AG08396 (cell line): Measurements from ENCODE around the gene MOBP.
"Not testable (repeated sequence)": the region's sequence is repeated elsewhere in the genome, so short reads cannot be mapped to it uniquely, and the experiment has no call there.

Experiments used
- DNase-seq: peaks from one replicate; pipeline ENCODE4 v3.0.0; 2012; ENCODE audit warnings: low spot score, mixed read lengths

Gene MOBP, protein sequence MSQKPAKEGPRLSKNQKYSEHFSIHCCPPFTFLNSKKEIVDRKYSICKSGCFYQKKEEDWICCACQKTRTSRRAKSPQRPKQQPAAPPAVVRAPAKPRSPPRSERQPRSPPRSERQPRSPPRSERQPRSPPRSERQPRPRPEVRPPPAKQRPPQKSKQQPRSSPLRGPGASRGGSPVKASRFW

DNA sequence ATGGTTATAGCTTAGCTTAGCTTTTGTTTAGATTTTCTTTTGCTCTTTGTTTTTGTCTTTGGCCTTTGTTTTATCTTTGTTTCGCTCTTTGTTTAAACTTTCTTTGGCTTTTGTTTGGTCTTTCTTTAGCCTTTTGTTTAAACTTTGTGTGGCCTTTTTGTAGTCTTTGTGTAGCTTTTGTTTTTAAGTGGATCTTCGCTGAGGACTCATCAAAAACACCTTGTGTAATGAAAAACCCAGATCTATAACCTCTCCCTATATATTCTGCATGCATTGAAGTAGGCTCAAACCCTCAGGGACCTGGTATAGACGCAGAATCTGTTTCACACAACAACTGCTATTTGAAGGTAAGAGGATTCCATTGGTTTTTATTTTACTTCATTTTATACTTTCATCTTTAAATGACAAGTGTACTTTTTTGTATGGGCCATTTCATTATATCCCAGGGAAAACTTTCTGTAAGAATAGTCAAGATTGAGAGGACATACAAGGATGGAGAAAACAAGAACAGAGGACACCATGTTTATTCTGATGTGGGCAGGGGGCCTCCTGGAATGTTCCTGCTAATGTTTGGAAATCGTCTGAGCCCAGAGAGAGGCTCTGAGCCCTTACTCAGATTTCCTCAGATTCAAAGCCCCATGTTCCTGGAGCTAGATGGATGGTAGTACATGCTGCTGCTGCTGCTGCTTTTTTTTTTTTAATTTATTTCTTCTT is at the start of gene MOBP:
MOBP (plus strand) TSS at position 287 of the 714 bp plus-strand sequence. CDS start 34,390 bp downstream, outside the sequence.
- DNase-seq = no peak

DNA sequence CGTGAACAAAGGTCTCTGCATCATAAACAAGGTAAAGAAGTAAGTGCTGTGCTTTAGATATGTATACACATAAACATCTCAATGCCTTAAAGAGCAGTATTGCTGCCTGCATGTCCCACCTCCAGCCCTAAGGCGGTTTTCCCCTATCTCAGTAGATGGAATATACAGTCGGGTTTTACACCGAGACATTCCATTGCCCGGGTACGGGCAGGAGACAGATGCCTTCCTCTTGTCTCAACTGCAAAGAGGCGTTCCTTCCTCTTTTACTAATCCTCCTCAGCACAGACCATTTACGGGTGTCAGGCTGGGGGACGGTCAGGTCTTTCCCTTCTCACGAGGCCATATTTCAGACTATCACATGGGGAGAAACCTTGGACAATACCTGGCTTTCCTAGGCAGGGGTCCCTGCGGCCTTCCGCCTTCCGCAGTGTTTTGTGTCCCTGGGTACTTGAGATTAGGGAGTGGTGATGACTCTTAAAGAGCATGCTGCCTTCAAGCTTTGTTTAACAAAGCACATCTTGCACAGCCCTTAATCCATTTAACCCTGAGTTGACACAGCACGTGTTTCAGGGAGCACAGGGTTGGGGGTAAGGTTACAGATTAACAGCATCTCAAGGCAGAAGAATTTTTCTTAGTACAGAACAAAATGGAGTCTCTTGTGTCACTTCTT is 48.8 kb upstream of the MOBP start:
- DNase-seq = not testable (repeated sequence)

DNA sequence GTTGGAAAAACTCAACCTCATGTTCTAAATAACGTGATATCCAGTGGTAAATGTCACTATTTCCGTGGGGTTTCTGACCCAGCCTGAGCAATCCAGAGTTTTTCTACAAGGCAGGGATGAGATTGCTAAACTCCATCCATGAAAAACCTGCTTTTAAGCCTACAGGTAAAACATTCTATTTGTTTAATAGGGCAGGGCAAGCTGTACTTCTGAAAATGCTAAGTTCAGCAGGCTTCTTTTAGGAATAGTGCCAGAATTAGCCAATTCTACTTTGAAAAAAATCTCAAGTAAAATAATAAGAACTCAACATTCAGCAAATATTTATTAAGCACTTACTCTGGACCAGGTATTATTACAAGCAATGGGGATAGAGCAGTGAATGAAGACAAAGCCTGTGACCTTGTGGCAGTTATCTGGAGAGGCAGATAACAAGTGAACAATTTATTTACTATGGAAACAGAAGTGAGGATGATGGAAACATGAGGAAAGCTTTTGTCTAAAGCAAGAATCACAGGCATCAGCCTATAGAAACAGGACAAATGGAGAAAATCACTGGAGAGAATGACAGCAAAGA is 47.7 kb upstream of the MOBP start:
- no peak for DNase-seq

DNA sequence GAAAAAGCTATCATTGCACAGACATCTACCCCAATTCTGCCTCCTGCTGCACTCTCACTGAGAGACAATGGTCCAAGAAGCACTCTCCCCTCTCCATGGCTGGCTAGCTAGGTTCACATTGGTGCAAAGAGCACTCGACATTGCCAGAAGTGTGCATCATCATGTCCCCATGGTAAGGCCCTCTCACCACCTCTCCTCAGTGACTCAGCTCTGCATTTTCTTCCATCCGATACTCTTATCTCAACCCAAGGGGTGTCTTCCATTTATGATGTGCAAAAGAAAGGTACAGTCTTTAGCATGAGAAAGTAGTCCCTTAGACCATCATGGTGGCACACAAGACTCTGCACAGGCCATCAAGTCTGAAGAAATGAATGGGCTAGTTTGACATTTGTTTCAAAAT is 46.9 kb upstream of the MOBP start:
- DNase-seq = no peak

DNA sequence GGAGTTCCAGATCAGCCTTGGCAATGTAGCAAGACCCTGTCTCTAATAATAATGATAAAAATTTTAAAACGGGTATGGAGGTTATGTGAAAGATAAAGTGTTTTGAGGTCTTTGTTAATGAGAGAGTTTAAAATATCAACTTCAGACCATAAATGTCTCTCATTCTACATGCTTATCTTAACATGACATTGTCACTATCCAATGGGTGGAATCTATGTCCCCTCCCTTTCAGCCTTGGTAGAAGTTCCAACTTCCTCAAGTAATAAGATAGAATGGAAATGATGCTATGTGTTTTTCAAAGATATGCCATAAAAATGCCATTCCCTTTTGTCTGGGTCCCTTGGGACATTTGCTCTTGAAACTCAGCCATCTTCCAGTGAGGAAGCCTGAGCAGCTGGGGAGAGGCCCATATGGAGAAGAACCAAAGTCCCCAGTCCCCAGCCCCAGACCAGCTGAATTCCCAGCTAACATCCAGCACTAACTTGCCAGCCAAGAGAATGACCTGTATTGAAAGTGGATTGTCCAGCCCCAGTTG is 44.0 kb upstream of the MOBP start:
- DNase-seq = no peak

DNA sequence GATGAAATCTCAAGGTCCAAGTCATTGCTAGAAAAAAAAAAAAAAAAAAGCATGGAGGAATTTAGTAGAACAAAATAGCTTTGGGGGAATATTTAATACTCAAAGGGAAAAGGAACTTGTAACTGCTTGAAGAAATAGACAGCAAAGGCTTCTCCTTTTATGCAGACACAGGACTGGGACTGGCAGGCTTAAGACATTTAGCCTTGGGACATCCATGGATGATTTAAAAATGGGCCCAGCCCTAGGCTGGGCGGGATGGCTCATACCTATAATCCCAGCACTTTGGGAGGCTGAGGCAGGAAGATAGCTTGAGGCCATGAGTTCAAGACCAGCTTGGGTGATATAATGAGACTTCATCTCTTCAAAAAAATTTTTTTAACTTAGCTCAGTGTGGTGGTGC is 41.2 kb upstream of the MOBP start:
- DNase-seq = no peak

DNA sequence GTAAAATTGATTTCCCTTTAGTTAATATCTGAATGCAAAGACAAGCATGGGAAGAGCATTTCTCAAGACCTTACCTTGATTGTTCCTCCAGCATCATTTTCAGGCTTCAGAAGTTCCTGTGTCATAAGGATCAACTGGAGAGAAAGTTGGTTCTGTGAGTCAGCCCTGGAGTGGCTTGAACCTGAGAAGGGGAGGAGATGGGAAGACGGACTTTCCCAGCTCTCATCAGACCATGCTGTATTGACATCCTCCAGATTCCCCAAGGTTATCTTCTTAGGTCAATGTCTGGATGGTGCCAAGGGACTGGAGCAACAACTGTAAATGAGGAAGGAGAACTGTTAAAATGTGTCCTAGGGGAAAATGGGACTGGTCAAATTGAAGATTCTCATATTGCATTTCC is 40.0 kb upstream of the MOBP start:
- DNase-seq = no peak

DNA sequence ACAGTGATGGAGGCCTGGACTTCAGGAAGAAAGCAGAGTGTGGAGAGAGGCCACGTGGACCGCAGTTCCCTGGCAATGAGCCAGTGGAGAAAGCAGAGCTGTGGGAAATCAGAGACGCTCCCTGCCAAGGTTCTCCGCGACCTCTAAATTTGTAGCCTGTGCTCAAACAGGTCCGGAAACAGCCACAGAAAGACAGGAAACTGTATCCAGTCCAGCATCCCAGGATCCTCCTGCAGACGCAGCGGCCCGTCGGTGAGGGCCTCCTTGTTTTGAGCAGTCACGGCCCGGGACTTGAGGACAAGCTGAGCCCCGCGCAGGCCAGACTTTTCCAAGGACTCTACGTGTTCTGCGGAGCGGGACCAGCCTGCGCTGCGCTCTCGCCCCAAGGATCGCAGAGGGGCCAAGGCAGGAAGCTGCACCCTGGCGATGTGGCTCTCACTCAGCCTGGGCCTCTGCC is 38.7 kb upstream of the MOBP start:
- DNase-seq = no peak

DNA sequence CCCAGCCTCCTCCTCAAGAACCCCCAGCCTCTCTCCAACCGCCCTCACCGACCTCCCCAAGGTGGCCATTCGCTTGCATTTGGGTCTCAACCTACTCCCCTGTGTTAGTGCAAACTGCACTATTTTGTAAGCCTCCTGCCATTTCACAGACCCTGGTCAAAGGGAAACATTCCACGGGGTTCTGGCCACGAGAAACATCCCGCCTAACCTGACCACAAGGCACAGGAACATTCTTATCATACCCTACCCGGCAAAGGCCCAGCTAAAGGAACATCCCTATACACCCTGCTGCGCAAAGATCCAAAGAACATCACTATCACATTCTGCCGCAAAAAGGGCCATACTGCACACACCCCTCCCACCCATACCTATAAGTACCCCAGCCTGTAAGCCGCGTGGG is 38.0 kb upstream of the MOBP start:
- no peak for DNase-seq

DNA sequence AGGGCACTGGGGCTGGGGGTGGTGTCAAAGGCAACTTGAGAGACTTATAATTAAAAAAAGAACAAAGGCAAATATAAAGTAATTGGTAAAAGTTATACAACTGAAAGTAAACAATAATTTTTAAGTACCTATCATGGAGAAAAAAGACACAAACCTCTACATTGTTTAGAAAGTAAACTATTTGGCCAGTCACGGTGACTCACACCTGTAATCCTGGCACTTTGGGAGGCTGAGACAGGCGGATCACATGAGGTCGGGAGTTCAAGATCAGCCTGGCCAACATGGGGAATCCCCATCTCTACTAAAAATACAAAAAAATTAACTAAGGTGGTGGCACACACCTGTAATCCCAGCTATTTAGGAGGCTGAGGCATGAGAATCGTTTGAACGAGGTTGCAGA is 35.1 kb upstream of the MOBP start:
- DNase-seq = no peak

DNA sequence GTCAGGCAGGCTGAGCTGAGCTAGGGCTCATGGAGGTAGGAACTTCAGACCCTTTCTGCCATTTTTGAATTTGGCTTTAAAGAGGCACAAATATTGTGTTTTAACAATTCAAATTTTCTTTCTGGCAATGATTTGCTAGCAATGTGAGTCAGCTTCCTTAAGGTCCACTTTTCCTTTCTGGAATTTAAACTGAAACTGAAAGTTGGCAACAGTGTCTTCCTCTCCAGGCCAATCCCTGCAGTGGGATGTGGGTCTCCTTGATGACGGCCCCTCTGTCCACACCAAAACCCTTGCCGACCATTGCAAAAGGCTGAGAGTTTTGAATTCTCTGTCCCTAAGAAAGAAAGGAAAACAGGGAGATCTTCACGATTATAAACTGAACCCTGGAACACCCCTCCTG is 33.8 kb upstream of the MOBP start:
- DNase-seq = peak; percentile 64

DNA sequence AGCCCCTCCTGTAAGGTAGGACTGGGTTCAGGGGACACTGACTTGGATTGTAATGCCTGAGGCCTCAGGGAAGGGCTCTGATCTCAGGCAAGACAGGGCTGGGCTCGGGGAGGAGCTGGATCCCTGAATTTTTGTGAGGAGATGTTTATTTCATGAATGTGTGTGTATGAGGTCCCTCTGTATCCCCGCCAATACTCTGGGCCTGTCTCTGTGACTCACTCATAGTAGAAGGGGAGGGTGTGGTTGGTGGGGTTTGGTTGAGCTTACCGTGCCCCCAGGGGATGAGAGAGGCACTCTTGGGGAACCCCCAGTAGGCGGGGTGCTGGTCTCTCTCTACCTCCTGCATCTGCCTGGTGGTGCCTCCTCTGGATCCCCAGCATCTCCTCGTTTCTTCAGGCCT is 32.9 kb upstream of the MOBP start:
- peak; percentile 30 for DNase-seq

DNA sequence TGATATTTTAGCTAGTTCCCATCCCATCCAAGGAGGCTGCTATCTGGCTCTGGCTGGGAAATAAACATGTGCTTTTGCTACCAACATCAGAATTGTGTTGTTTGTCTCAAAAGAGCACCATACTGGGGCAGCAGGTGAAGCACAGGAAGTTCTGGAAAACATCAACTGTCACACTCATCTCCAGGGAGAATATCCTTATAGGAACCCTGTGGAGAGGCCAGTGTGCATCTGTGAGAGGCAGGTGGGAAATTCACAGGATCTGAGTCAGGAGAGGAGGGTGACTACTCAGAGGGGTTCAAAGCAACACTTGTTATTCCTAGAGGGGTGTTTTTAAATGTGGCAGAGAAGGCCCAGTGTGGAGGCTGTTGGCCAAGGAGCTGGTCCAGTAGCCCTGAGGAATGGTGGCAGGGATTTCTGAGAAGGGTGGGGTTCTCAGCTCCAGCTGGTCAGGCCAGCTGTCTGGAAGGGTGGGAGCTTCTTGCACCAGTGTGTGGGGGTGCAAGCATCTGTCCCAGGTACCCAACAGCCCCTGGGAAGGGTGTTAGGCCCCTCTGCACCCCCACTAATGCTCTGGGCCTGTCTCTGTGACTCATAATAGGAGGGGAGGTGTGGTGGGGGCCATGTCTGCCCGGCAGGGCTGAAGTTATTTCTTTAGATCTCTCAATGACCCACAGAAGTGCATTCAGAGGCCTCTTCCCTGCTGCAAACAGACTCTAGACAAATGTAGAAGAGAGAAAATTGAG is 32.3 kb upstream of the MOBP start:
- DNase-seq = no peak

DNA sequence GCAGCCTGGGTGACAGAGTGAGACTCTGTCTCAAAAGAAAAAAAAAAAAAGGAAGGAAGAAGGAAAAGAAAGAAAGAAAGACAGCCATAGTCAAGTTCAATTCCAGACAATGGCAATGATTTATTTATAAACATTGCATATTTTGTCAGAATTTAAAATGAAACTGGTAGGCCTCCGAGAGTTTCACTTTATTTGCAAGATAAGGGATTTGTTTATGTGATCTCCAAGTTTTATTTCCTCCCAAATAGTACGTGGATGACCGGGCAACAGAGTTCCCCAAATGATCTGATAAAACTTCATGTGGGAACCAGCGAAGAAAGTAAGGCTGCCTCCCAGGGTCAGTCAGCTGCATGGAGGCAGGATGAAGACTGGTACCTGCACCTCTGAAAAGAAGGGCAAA is 28.6 kb upstream of the MOBP start:
- no peak for DNase-seq

DNA sequence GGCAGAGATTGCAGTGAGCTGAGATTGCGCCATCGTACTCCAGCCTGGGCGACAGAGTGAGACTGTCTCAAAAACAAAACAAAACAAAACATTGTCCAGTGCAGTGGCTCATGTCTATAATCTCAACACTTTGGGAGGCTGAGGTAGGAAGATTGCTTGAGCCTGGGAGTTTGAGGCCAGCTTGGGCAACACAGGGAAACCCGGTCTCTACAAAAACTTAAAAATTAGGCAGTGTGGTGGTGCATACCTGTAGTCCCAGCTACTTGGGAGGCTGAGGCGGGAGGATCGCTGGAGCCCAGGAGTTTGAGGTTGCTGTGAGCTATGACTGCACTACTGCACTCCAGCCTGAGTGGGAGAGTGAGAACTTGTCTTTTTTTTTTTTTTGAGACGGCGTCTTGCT is 27.2 kb upstream of the MOBP start:
- DNase-seq = no peak

DNA sequence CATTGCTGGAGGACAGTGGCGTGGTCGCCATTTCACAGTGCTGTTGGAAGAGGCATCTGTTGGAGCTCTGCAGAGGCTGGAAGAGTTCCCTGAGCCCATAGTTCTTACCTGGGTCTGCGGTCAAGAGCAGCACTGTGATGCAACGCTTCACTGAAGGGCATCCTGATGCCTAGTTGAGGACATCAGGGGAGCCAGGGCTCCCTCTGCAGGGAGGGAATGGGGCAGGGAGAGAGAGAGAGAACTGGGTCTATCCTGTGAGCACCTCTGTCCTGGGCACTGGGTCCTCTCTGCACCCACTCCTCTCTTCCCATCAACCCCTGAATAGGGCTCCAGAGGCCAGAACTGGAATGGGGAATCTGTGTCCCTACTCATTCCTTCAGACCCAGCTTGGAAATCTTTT is 23.9 kb upstream of the MOBP start:
- no peak for DNase-seq

DNA sequence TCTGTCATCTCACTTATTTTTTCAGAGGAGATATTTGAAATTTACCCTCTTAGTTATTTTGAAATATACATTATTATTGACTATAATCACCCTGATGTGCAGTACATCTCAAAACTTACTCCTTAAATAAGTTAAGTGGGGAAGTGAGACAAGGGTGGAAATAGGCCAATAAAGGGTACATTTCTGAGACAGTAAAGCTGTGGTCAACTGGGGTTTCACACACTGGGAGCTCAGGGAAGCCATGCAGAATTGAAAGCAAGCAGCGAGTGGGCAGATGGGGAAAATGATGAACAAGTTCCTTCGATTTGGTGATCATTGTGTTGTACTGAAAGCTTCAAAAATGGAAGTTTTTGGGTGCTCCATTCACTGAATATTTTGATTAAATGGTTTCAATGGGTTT is 21.6 kb upstream of the MOBP start:
- DNase-seq = no peak

DNA sequence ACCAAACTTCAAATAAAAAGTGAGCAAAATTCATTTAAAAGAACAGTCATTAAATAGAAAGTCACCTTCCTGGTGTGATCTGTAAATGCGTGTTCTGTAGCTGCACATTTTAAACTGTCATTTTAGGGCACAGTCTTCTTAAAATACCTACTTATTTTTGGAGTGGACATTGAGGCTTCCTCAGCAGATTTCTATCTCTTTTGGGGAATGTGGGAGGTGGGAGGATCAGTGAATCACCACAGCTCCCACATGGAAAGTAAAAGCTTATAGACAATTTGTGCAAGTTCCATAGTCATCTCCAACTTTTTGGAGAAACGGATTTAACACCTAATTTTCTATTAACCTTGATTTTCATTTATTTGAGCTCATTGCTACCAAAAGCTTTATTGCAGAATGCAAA is 21.0 kb upstream of the MOBP start:
- DNase-seq = no peak

DNA sequence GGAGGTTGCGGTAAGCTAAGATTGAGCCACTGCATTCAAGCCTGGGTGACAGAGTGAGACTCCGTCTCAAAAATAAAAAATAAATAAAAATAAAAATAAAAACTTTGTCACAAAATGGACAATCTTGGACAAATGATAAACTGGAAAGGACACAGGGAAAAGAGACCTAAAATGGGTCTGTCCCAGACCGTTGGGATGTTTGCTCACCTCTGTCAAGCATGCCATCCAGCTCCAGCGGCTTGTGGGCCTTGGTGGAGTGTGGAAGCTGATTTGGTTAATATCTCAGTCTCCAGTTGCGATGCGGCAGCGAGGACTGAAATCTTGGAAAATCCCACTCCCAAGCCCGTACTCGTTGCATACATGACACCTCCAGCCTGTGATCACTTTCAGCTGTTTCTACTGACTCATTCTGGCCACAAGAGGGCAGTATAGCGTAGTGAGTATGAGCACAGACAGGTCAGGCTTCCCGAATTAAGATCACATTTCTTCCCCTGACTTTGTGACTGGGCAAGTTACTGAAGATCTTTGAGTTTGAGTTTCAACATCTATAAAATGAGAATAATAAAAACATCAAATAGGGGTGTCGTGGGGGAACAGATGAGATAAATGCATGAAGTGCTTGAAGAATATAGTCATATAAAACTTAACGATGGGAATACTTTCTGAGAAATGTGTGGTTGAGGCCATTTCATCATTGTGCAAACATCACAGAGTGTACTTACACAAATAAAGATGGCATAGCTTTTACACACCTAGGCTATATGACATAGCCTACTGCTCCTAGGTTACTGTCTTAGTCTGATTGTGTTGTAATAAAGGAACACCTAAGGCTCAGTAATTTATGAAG is 19.6 kb upstream of the MOBP start:
- peak; percentile 88 for DNase-seq

DNA sequence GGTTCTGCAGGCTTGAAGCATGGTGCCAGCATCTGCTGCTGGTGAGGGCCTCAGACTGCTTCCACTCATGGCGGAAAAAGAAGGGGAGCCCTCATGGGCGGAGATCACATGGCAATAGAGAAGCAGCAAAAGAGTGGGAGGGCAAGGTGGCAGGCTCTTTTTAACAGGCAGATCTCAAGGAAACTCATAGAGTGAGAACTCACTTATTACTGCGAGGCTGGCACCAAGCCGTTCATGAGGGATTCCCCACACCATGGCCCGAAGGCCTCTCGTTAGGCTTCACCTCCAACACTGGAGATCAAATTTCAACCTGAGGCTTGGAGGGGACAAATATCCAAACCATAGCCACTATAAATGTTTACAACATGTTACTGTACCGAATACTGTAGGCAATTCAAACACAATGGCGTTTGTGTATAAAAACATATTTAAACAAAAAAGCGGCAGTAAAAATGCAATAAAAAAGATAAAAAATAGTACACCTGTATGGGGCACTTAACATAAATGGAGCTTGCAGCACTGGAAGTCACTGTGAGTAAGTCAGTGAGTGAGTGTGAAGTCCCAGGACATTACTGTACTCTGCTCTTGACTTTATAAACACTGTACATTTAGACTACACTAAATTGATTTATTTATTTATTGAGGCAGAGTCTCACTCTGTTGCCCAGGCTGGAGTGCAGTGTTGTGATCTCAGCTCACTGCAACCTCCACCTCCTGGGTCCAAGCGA is 18.8 kb upstream of the MOBP start:
- DNase-seq = no peak
